Hypothalamus (tissue), 51 donors: ENCODE data around the gene WIPF3.
"Not testable (repeated sequence)": the region's sequence is repeated elsewhere in the genome, so short reads cannot be mapped to it uniquely, and the experiment has no call there.

Experiments used
- DNase-seq, 51 donors: peaks; one replicate each; lab custom pipeline; 2025; lab: John Stamatoyannopoulos, UW

The WIPF3 gene

DNA sequence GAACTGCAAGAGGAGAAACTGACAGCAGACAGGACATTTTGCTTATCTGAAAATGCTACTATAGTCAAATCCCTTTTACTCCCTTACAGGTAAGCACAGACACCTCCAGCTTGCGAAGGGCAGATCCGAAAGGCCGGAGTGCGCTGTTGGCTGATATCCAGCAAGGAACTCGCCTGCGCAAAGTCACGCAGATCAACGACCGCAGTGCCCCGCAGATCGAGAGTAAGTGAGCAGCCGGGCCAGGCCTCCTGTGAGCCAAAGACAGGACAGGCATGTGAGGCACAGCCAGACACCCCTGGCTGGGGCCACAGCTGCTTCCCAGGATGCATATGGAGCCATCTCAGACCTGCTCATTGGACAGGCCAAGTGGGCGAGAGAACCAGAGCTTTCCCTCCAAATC lies 69.4 kb downstream of the WIPF3 start:
- peak in 1 of 51 donors; percentile 2 for DNase-seq

- peak in 3 of 51 donors; percentile 8 to 34 (median 15) for DNase-seq
Observed at GRCh38 chr7:29877196-29877595, 70.9 kb downstream of the WIPF3 start.

GRCh38 chr7:29878081-29878688 lies 71.9 kb downstream of the WIPF3 start:
- DNase-seq: peak in 2 of 51 donors; percentile 18 to 38

DNA sequence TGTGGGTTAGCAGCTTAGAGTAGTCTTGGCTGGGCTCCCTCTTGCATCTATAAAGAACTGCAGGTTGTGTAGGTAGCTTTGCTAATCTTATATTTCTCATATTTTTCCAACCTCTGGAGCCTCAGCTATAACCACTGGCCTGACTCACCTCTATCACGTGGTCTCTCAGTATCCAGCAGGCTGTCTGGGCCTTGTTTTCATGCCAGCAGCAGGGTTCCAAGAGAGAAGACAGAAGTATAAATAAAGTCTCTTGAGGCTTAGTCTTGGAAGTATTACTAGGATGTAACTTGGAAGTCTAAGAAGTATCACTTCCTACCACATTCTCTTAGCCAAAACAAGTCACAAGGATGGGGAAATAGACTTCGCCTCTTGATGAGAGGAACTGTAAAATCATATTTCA lies 73.3 kb downstream of the WIPF3 start:
- DNase-seq: no peak

GRCh38 chr7:29881724-29882123 lies 75.4 kb downstream of the WIPF3 start:
- DNase-seq: no peak

DNA sequence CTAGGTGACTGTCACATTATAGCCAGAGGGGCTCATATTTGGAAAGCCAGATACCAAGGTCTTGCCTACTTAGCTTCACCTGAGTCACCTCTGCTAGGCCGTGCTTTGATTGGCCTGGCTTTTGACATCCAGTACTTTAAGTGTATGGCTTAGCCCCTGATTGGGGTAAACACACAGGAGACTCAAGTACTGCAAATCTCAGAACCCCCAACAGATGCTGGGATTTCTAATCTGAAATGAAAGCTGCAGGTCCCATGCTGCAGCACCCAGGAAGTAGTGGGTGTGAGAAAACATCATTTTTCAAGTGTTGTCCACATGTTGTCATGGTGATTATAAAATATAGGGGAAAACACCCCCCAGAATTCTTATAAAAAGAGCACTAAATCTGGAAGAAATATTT lies 76.2 kb downstream of the WIPF3 start:
- DNase-seq: no peak

DNA sequence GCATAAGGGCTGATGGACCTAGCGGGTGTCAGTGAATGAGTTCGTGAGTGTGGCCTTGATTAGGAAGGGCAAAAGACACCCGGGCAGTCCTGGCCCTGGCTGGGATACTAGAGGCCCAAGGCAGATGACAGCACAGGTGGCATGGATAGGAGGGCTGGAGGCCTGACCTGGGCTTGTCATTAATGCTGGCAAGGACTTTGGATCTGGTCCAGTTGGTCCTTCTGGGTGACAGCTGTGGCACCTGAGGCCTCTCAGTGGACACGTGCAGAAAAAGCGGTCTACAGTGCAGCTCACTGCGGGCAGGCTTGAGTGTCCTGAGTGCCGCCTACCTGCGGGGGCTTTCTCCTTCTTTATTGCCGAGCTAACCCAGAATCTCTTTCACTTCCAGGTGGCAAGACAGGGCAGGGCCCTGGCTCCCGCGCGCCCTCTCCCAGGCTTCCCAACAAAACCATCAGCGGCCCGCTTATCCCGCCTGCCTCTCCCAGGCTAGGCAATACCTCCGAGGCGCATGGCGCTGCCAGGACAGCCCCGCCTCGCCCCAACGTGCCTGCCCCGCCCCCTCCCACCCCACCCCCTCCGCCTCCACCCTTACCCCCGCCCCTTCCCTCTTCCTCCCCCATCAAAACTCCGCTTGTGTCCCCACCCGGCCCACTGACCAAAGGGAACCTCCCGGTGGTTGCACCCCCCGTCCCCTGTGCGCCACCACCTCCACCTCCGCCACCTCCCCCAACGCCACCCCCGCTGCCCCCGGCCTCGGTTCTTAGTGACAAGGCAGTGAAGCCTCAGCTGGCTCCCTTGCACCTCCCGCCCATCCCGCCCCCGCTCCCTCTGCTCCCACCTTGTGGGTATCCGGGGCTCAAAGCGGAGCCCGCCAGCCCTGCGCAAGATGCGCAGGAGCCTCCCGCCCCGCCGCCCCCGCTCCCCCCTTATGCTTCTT lies 77.4 kb downstream of the WIPF3 start:
- DNase-seq: no peak

GRCh38 chr7:29884399-29885272 lies 78.3 kb downstream of the WIPF3 start:
- DNase-seq: no peak

DNA sequence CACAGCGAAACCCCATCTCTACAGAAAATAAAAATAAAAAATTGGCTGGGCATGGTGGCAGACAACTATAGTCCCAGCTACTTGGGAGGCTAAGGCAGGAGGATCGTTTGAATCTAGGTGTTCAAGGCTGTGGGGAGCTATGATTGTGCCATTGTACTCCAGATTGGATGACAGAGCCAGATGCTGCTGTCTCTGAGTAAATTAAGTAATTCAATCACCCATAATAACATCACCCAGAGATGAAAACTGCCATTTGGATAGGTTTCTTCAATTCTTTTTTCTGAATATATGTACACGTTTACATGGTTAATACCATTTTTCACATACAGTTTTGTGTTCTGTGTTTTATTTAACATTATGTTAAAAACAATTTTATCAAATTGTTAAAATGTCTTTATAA lies 79.3 kb downstream of the WIPF3 start:
- DNase-seq: no peak

- no peak for DNase-seq
Observed at GRCh38 chr7:29886827-29887226, 80.5 kb downstream of the WIPF3 start.

- DNase-seq: no peak
Observed at GRCh38 chr7:29888006-29888405, 81.7 kb downstream of the WIPF3 start.

- no peak for DNase-seq
Observed at GRCh38 chr7:29889288-29889687, 83.0 kb downstream of the WIPF3 start.

GRCh38 chr7:29890251-29890650 lies 83.9 kb downstream of the WIPF3 start:
- DNase-seq: no peak

GRCh38 chr7:29890786-29891185 lies 84.5 kb downstream of the WIPF3 start:
- DNase-seq: not testable (repeated sequence)

DNA sequence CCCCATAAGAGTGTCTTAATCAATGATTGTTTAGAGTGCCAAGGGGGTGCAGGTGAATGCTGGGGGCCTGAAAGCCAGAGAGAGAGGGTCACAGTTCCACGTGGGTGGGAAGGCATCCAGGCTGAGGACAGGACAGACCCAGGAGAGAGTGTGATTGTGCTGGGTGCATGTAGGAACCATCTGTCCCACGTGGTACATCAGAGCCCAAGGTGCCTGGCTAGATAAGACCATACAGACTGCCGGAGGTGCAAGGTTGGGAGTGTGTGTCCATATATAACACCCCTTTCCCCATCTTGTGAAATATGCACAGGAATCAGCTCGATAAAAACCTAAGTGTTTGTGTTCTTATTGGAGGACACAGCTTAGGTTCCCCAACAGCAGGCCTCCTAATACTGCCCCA lies 85.5 kb downstream of the WIPF3 start:
- DNase-seq: no peak

DNA sequence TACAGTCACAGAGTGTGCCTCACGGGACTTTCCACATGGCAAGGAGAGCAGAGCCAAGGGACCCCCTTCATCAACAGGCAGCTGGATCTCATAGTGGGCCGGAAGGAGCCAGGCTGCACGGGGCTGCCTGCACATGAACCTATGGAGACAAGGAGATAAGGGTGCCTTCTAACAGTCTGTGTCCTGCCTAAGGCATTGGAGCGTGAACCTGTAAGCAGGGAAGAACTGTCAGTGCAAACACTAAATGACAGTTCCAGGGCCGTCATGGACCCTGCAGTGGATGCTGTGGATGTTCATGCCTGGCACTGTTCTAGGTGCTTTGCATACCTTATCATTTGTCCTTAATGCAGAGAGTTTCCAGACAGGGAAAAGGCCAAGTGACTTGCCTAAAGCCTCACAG lies 85.9 kb downstream of the WIPF3 start:
- no peak for DNase-seq

- DNase-seq: no peak
Observed at GRCh38 chr7:29893351-29893965, 87.2 kb downstream of the WIPF3 start.

DNA sequence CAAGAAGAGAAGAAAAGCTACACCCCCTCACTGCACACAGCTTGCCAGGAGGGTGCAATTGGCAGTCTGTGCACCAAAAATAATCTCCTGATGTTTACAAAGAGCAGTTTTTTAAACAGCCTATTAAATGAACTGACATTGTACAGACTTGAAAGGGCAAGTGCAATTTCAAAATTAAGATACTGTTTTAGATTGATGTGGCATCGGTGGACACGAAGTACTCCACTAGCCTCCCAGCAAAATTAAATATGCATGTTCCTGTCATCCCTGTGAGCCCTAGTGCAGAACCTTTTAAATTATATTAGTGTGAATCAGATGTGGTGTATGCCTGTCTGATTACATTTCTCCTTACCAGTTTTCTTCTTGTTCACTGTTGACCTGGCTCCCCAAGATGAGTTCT lies 87.9 kb downstream of the WIPF3 start:
- no peak for DNase-seq

DNA sequence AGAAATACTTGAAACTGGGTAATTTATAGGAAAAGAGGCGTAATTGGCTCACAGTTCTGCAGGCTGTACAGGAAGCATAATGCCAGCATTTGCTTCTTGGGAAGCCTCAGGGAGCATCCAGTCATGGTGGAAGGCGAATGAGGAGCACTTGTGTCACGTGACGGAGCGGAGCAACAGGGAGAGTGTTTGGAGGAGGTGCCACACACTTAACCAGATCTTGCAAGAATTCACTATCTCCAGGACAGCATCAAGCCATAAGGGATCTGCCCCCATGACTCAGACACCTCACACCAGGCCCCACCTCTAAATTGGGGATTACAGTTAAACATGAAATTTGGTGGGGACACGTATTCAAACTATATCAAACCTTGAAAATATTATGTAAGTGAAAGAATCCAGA lies 89.3 kb downstream of the WIPF3 start:
- no peak for DNase-seq

DNA sequence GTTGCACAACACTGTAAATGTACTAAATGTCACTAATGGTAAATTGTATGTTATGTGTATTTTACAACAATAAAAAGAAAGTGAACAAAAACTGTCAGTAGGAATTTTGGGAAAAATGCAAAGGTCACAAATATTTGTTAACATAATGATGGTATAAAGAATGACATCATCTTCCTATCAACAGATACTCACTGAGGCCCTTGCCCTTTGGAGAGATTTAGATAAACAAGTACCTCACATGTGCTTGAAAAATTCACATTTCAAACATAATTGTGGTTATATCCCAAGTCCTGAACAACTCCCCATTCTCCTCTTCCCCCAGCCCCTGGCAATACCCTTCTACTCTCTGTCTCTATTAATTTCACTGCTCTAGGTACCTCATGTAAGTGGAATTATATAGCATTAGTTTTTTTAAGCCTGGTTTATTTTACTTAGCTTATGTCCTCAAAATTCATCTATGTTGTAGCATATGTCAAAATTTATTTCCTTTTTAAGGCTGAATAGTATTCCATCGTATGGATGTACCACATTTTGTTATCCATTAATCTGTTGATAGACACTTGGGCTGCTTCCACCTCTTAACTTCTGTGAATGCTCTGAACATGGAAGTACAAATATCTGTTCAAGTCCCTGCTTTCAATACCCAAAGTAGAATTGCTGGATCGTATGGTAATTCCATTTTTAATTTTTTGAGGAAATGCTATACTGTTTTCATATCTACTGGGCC lies 90.5 kb downstream of the WIPF3 start:
- no peak for DNase-seq
